Measurements from ENCODE around the gene CPM.

Gene CPM

DNA sequence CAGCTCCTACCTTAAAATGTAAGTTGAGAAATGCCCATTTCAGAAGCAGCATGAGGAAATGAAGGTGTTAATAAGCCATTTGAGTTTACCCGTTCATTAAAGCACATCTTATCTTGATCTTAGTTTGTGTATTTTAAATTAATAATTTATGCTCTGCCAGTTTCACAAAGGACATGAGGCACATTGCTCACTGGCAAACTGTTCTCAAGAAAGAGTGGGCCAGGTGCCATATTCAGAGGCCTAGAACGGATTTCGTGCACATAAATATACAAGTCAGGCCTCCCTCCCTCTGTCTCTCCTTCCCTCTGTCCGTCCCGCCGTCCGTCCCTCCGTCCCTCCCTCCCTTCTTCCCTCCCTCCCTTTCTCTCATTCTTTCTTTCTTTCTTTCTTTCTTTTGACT lies 29.5 kb downstream of the CPM start:
- H3K79me2 ChIP-seq (ENCODE audit: insufficient read depth, low read length) = no peaks in the 10 kb centered on the region
- H3K36me3 ChIP-seq (ENCODE audit: insufficient read depth, low read length) = no peaks in the 10 kb centered on the region
- no peaks in the 10 kb centered on the region for H3F3A ChIP-seq (ENCODE audit: low read depth)
- TF ChIP-seq, protein P1, sequence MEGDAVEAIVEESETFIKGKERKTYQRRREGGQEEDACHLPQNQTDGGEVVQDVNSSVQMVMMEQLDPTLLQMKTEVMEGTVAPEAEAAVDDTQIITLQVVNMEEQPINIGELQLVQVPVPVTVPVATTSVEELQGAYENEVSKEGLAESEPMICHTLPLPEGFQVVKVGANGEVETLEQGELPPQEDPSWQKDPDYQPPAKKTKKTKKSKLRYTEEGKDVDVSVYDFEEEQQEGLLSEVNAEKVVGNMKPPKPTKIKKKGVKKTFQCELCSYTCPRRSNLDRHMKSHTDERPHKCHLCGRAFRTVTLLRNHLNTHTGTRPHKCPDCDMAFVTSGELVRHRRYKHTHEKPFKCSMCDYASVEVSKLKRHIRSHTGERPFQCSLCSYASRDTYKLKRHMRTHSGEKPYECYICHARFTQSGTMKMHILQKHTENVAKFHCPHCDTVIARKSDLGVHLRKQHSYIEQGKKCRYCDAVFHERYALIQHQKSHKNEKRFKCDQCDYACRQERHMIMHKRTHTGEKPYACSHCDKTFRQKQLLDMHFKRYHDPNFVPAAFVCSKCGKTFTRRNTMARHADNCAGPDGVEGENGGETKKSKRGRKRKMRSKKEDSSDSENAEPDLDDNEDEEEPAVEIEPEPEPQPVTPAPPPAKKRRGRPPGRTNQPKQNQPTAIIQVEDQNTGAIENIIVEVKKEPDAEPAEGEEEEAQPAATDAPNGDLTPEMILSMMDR (conservative IDR thresholded peaks at IDR 0.05; ENCODE audit: low read length) = no peak
- no peak for TF ChIP-seq EZH2phosphoT487 (IDR thresholded peaks at IDR 0.05; ENCODE audit: borderline replicate concordance)
- no peak overlapping the region for H3K9ac ChIP-seq (ENCODE audit: low read depth, low read length, poor library complexity, severe bottlenecking)
- no peaks in the 10 kb centered on the region for H3K9me2 ChIP-seq (replicated peaks; ENCODE audit: low read depth, low read length)
- no peaks in the 10 kb centered on the region for H3K4me1 ChIP-seq (ENCODE audit: insufficient read depth, low read length, poor library complexity, severe bottlenecking)
- no peaks in the 10 kb centered on the region for H4K20me1 ChIP-seq (ENCODE audit: insufficient read depth, low read length, poor library complexity, severe bottlenecking)
- H2AFZ ChIP-seq (ENCODE audit: low read length) = no peak overlapping the region
- no peak overlapping the region for H3K4me2 ChIP-seq (ENCODE audit: low read depth, low read length, poor library complexity, severe bottlenecking)
- H3K27me3 ChIP-seq (ENCODE audit: insufficient read depth, low read length, poor library complexity, severe bottlenecking) = no peaks in the 10 kb centered on the region
- H3K9me3 ChIP-seq (ENCODE audit: insufficient read depth, low read depth, low read length) = no peaks in the 10 kb centered on the region
- H3K4me3 ChIP-seq (ENCODE audit: low read length, poor library complexity, severe bottlenecking) = no peak overlapping the region

DNA sequence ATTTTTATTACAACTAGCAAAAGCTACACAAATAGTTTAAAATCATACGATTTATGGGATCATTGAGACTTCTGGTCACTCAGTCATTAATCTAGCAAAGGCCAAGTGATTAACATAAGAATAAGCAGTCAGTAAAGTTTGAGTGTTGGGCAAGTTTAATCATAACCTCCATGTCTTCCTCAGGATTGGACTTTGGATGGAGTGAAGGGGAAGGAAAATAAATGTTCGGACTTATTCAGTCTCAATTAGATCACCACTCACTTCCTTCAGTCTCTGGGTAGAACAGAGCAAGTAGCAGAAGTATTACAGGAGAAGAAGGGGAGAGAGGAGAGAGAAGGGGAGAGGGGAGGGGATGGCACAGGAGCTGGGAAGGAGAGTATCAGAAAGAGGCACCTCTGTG lies 31.4 kb downstream of the CPM start:
- Histone ChIP-seq H3K4me2 (ENCODE audit: low read depth, low read length, poor library complexity, severe bottlenecking) (no peak overlapping the region), H3K4me1 (ENCODE audit: insufficient read depth, low read length, poor library complexity, severe bottlenecking) (no peaks in the 10 kb centered on the region), H3K4me3 (ENCODE audit: low read length, poor library complexity, severe bottlenecking) (no peak overlapping the region)

DNA sequence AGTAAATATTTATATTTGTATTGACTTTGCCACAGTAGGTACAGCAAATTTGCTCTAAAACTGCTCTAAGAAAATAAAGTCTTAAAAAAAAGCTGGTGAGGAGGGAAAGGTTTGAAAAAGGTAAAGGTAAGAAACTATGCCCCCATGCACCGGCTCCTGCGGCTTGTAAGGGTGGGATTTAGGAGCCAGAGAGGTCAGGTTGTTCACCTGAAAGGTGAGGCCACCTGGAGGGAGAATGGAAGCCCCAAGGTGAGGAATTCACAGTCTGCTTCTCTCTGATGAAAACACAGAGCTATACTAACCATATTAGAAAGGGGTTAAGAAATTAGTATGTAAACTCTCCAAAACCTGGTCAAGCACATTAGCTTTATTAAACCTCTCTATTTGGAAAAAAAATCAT lies 31.8 kb downstream of the CPM start:
- Histone ChIP-seq H3F3A (ENCODE audit: low read depth) (no peaks in the 10 kb centered on the region), H4K20me1 (ENCODE audit: insufficient read depth, low read length, poor library complexity, severe bottlenecking) (no peaks in the 10 kb centered on the region), H3K36me3 (ENCODE audit: insufficient read depth, low read length) (no peaks in the 10 kb centered on the region), H2AFZ (ENCODE audit: low read length) (no peak overlapping the region), H3K27me3 (ENCODE audit: insufficient read depth, low read length, poor library complexity, severe bottlenecking) (no peaks in the 10 kb centered on the region), H3K4me1 (ENCODE audit: insufficient read depth, low read length, poor library complexity, severe bottlenecking) (no peaks in the 10 kb centered on the region), H3K4me2 (ENCODE audit: low read depth, low read length, poor library complexity, severe bottlenecking) (no peak overlapping the region), H3K9me2 (replicated peaks; ENCODE audit: low read depth, low read length) (0 out of 2 replicates have a peak, but pooled peaks cover 5% of the 10 kb centered on the region), H3K79me2 (ENCODE audit: insufficient read depth, low read length) (no peaks in the 10 kb centered on the region), H3K9ac (ENCODE audit: low read depth, low read length, poor library complexity, severe bottlenecking) (no peak overlapping the region), H3K4me3 (ENCODE audit: low read length, poor library complexity, severe bottlenecking) (no peak overlapping the region), H3K9me3 (ENCODE audit: insufficient read depth, low read depth, low read length) (no peaks in the 10 kb centered on the region)
- TF ChIP-seq, protein P1 (conservative IDR thresholded peaks at IDR 0.05; ENCODE audit: low read length) = no peak
- TF ChIP-seq EZH2phosphoT487 (IDR thresholded peaks at IDR 0.05; ENCODE audit: borderline replicate concordance) = no peak

More for the DNA sequence above, 31.4 kb downstream of the CPM start:
- Histone ChIP-seq H3K9me2 (replicated peaks; ENCODE audit: low read depth, low read length) (0 out of 2 replicates have a peak, but pooled peaks cover under 1% of the 10 kb centered on the region), H3K36me3 (ENCODE audit: insufficient read depth, low read length) (no peaks in the 10 kb centered on the region), H3K9ac (ENCODE audit: low read depth, low read length, poor library complexity, severe bottlenecking) (no peak overlapping the region), H2AFZ (ENCODE audit: low read length) (no peak overlapping the region), H4K20me1 (ENCODE audit: insufficient read depth, low read length, poor library complexity, severe bottlenecking) (no peaks in the 10 kb centered on the region), H3K9me3 (ENCODE audit: insufficient read depth, low read depth, low read length) (no peaks in the 10 kb centered on the region), H3K79me2 (ENCODE audit: insufficient read depth, low read length) (no peaks in the 10 kb centered on the region), H3K27me3 (ENCODE audit: insufficient read depth, low read length, poor library complexity, severe bottlenecking) (no peaks in the 10 kb centered on the region), H3F3A (ENCODE audit: low read depth) (no peaks in the 10 kb centered on the region)
- TF ChIP-seq, protein P1 (conservative IDR thresholded peaks at IDR 0.05; ENCODE audit: low read length) = no peak

All from Loucy (cell line).